AG08395 (cell line): ENCODE results near the gene SPEN.

Experiments
- DNase-seq: peaks from one replicate; pipeline ENCODE4 v3.0.0; 2012; ENCODE audit warnings: mixed read lengths, low spot score

SPEN gene

GRCh38 chr1:15934211-15935055 lies 86.9 kb downstream of the SPEN start:
- DNase-seq: no peak

GRCh38 chr1:15935056-15935950 lies 87.8 kb downstream of the SPEN start:
- no peak for DNase-seq

GRCh38 chr1:15936025-15936424 lies 88.5 kb downstream of the SPEN start:
- no peak for DNase-seq

GRCh38 chr1:15937146-15937545 lies 89.6 kb downstream of the SPEN start:
- DNase-seq: no peak

- peak; percentile 19 for DNase-seq
These were observed 90.2 kb downstream of the SPEN start for GRCh38 chr1:15937706-15938168.

- no peak for DNase-seq
These were observed 91.2 kb downstream of the SPEN start for GRCh38 chr1:15938628-15939161.

- peak; percentile 56 for DNase-seq
These were observed 91.9 kb downstream of the SPEN start for GRCh38 chr1:15939181-15940109.

GRCh38 chr1:15940110-15941043 lies 92.9 kb downstream of the SPEN start:
- DNase-seq: no peak

- DNase-seq: no peak
These were observed 93.7 kb downstream of the SPEN start for GRCh38 chr1:15941044-15941840.

GRCh38 chr1:15941899-15942660 lies 94.6 kb downstream of the SPEN start:
- no peak for DNase-seq

GRCh38 chr1:15942661-15943327 lies 95.3 kb downstream of the SPEN start:
- DNase-seq: no peak

- DNase-seq: no peak
These were observed 96.0 kb downstream of the SPEN start for GRCh38 chr1:15943328-15943991.

- DNase-seq: no peak
These were observed 96.4 kb downstream of the SPEN start for GRCh38 chr1:15943992-15944307.

- DNase-seq: no peak
These were observed 97.0 kb downstream of the SPEN start for GRCh38 chr1:15944308-15945010.

GRCh38 chr1:15945011-15945831 lies 97.7 kb downstream of the SPEN start:
- DNase-seq: no peak

GRCh38 chr1:15945832-15946448 lies 98.4 kb downstream of the SPEN start:
- no peak for DNase-seq
